ENCODE measurements around the gene CCDC141. TPM values are rescaled to one million over a fixed set of nuclear protein-coding genes. Genes with fewer than 3 reads are reported as not detected.

Gene CCDC141
- total RNA-seq, 2 experiments from 2014 or later, result 2.6 TPM

GRCh38 chr2:178909507-178909906, 140.4 kb downstream of the CCDC141 start:
- CTCF ChIA-PET, result interaction anchor here (0.5 to 2.1 kb wide), 4 partner anchors 13 to 220 kb away, joined by 4 to 10 read pairs (median 4); no protein-coding TSS in a partner anchor
- H3K4me1 Mint-ChIP-seq, result peaks cover 9% of the 10 kb centered on the region
- no peak overlapping the region for H3K4me3 Mint-ChIP-seq
- no peaks in the 10 kb centered on the region for H3K36me3 Mint-ChIP-seq (ENCODE audit: low read depth)
- DNase-seq, result no peak
- peaks cover 7% of the 10 kb centered on the region for H3K27me3 Mint-ChIP-seq
- no peaks in the 10 kb centered on the region for H3K9me3 Mint-ChIP-seq
- H3K27ac Mint-ChIP-seq, result no peak overlapping the region
- POLR2A ChIA-PET, result no interaction called here

- Mint-ChIP-seq H3K4me1 (peaks cover 7% of the 10 kb centered on the region), H3K27me3 (peaks cover 6% of the 10 kb centered on the region), H3K4me3 (no peak overlapping the region), H3K9me3 (no peaks in the 10 kb centered on the region), H3K27ac (no peak overlapping the region), H3K36me3 (ENCODE audit: low read depth) (no peaks in the 10 kb centered on the region)
- DNase-seq, result no peak
- CTCF ChIA-PET, result interaction anchor here (1.5 to 2.1 kb wide), 3 partner anchors 17 to 221 kb away, joined by 4 to 10 read pairs (median 4); no protein-coding TSS in a partner anchor
- POLR2A ChIA-PET, result no interaction called here
Observed at GRCh38 chr2:178908810-178909209, 141.1 kb downstream of the CCDC141 start.

DNA sequence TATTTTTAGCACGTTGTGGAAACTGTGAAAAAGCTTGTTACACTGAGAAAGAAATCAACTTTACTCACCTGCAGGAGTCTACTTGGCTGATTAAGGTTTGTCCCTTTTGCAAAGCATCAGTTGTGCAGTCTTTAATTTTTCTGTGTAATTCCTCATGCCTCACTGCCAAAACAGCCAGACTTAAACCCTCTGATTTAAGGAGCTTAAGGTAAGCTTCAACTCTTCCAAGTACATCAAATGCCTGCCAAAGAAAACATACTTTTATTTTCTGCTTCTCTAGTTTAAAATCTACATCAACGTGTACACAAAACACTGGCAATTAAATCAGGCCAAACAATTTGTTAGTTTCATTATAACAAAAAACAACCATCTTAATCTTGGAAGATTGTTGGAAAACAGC, 144.7 kb downstream of the CCDC141 start:
- H3K4me3 Mint-ChIP-seq, result no peak overlapping the region
- H3K27me3 Mint-ChIP-seq, result peaks cover 6% of the 10 kb centered on the region
- H3K9me3 Mint-ChIP-seq, result no peaks in the 10 kb centered on the region
- ChIA-PET POLR2A (no interaction called here), CTCF (interaction anchor here (1.0 kb wide), 1 partner anchor 115 kb away, joined by 4 read pairs; no protein-coding TSS in a partner anchor)
- DNase-seq, result no peak
- no peaks in the 10 kb centered on the region for H3K4me1 Mint-ChIP-seq
- no peaks in the 10 kb centered on the region for H3K36me3 Mint-ChIP-seq (ENCODE audit: low read depth)
- H3K27ac Mint-ChIP-seq, result no peak overlapping the region

DNA sequence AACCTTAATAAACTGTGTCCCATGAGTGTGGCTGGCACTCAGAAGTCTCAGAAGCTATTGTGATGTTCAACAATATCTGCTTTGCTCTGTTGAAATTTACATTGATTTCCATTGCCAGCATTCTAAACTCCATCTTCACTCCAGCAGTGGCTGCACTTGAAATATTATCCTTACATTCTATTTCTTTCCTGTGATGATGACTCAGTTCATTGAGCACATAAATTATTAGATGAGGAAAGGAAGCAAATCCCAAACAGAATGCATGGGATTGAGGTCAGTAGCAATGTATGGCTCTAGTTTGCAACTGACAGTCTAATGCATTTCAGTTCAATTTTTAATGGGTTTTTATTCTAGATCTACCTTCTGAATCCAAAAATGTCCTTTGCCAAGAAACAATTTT, 150.3 kb downstream of the CCDC141 start:
- H3K36me3 Mint-ChIP-seq (ENCODE audit: low read depth), result no peaks in the 10 kb centered on the region
- no peaks in the 10 kb centered on the region for H3K9me3 Mint-ChIP-seq
- H3K27ac Mint-ChIP-seq, result no peak overlapping the region
- ChIA-PET POLR2A (no interaction called here), CTCF (interaction anchor here (1.7 kb wide), 1 partner anchor 9 kb away, joined by 9 read pairs; no protein-coding TSS in a partner anchor)
- peaks cover 7% of the 10 kb centered on the region for H3K27me3 Mint-ChIP-seq
- no peak overlapping the region for H3K4me3 Mint-ChIP-seq
- H3K4me1 Mint-ChIP-seq, result no peaks in the 10 kb centered on the region
- no peak for DNase-seq

DNA sequence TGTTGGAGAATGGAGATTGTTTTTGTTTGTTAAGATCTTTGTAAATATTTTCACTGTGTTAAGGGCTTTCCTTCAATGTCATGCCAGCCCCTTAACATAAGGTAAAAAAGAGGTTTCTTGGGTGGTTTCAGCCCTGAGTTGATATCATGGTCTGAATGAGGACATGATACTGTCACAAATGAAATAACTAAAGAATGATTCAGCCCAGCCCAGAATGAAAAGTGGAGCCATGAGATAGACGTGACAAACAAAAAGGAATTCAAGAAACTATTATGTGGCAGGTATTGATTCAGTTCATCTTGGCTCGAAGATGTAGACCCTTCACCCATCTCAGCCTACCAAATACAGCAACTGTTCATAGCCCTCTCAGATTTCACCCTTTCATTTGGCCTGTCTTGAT, 154.1 kb downstream of the CCDC141 start:
- H3K9me3 Mint-ChIP-seq, result no peaks in the 10 kb centered on the region
- POLR2A ChIA-PET, result no interaction called here
- CTCF ChIA-PET, result interaction anchor here (0.8 to 1.7 kb wide), 2 partner anchors 16 to 234 kb away, joined by 3 to 4 read pairs; no protein-coding TSS in a partner anchor
- no peak for DNase-seq
- no peaks in the 10 kb centered on the region for H3K36me3 Mint-ChIP-seq (ENCODE audit: low read depth)
- no peak overlapping the region for H3K27ac Mint-ChIP-seq
- peaks cover 9% of the 10 kb centered on the region for H3K27me3 Mint-ChIP-seq
- no peak overlapping the region for H3K4me3 Mint-ChIP-seq
- H3K4me1 Mint-ChIP-seq, result no peaks in the 10 kb centered on the region

DNA sequence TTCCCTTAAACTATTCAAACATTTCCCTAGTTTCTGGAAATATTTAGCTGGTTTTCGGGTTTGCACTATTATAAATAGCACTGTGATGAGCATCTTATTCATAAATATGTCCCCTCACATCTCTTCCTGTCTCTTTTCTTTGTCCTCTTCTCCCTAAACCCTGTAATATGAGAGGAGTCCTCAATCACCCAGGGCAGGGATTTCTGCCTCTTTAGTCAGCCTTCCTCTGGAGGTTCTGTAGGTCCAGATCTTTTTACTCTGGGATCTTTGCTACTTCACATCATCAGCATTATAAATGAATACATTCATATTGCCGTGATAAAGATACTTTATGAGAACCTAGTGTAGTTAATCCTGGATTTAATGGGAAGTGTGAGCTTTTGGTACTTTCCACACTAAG, 154.8 kb downstream of the CCDC141 start:
- Mint-ChIP-seq H3K4me3 (no peak overlapping the region), H3K4me1 (no peaks in the 10 kb centered on the region), H3K27me3 (peaks cover 9% of the 10 kb centered on the region), H3K9me3 (no peaks in the 10 kb centered on the region), H3K36me3 (ENCODE audit: low read depth) (no peaks in the 10 kb centered on the region), H3K27ac (no peak overlapping the region)
- POLR2A ChIA-PET, result no interaction called here
- CTCF ChIA-PET, result interaction anchor here (1.7 kb wide), 1 partner anchor 234 kb away, joined by 4 read pairs; no protein-coding TSS in a partner anchor
- no peak for DNase-seq

DNA sequence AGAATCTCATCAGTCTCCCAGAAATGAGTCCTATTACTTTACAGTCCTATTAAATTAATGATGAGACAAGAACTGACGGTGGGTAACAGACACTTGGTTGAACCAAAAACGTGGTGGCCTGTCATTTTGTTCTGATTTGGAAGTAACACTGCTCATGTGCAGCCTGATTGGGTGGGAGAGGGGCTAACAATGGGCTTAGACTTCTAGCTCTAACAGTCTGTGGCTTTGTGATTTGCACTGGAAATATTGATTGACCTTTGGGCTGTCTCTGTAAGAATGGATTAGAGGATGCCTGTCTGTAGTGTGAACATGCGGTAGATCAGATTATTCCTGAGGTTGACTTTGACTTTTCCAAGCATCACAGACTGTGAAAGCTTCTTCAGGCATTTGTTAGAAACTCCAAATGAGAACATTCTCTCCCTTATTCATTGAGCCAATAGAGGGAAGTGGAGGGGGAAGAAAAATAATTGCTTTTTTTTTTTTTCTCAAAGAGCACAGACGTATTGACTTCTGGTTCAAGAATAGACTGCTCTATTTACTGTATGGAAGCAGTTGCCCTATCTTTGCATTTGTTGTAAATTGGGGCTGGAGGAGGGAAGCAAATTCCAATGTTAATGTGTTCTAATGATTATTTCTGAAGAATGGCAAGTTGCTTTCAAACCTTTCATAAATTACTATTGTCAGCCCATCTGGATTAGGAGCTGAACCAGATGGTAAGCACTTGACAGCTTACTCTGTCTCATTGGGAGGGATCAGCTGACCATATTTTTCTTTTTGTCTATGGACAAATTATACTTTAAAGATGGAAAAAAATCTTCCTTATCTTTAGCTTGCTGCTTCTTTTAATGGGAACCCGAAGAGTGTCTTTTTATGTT, 156.9 kb downstream of the CCDC141 start:
- H3K27me3 Mint-ChIP-seq, result peaks cover 9% of the 10 kb centered on the region

DNA sequence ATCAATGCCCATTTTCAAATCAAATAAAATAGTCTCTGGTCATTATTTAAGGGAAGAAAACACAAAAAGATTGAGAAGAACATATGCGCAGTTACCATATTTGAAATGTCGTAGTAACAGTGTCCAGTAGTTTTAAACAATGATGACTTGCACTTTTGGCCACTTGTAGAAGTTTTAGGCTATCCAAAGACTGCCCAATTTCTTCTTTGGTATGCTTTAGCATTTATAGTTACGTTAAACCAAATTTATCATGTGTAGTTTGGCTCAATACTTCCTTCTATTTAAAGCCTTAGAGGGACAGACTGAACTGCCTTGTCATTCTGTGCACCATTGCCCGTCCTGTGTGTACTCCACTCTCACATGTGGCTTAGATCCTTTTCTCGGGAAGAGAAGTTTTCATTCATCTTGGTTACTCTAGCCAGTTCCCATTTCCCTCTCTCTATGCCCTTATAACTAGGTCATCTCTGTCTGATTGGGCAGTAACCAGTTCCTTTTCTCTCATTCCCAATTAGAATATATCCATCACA, 157.9 kb downstream of the CCDC141 start:
- H3K4me3 Mint-ChIP-seq, result no peak overlapping the region
- peaks cover 4% of the 10 kb centered on the region for H3K27me3 Mint-ChIP-seq
- POLR2A ChIA-PET, result no interaction called here
- H3K36me3 Mint-ChIP-seq (ENCODE audit: low read depth), result no peaks in the 10 kb centered on the region
- H3K9me3 Mint-ChIP-seq, result no peaks in the 10 kb centered on the region
- no peak overlapping the region for H3K27ac Mint-ChIP-seq
- CTCF ChIA-PET, result interaction anchor here (0.7 to 2.1 kb wide), 8 partner anchors 8 to 266 kb away, joined by 3 to 14 read pairs (median 6); no protein-coding TSS in a partner anchor
- no peak for DNase-seq
- no peaks in the 10 kb centered on the region for H3K4me1 Mint-ChIP-seq

More for the DNA sequence above, 156.9 kb downstream of the CCDC141 start:
- H3K4me1 Mint-ChIP-seq, result no peaks in the 10 kb centered on the region
- DNase-seq, result no peak
- no peak overlapping the region for H3K27ac Mint-ChIP-seq
- H3K9me3 Mint-ChIP-seq, result no peaks in the 10 kb centered on the region
- no peak overlapping the region for H3K4me3 Mint-ChIP-seq
- ChIA-PET CTCF (interaction anchor here (0.7 to 2.0 kb wide), 5 partner anchors 14 to 237 kb away, joined by 3 to 9 read pairs (median 5); no protein-coding TSS in a partner anchor), POLR2A (no interaction called here)
- no peaks in the 10 kb centered on the region for H3K36me3 Mint-ChIP-seq (ENCODE audit: low read depth)

- Mint-ChIP-seq H3K4me3 (no peak overlapping the region), H3K27me3 (peaks cover 4% of the 10 kb centered on the region), H3K9me3 (no peaks in the 10 kb centered on the region), H3K27ac (no peak overlapping the region), H3K4me1 (no peaks in the 10 kb centered on the region), H3K36me3 (ENCODE audit: low read depth) (no peaks in the 10 kb centered on the region)
- ChIA-PET POLR2A (no interaction called here), CTCF (interaction anchor here (0.7 to 2.1 kb wide), 14 partner anchors 9 to 267 kb away, joined by 3 to 14 read pairs (median 4); no protein-coding TSS in a partner anchor)
- peak; percentile 62 for DNase-seq
Observed at GRCh38 chr2:178891265-178891958, 158.5 kb downstream of the CCDC141 start.

DNA sequence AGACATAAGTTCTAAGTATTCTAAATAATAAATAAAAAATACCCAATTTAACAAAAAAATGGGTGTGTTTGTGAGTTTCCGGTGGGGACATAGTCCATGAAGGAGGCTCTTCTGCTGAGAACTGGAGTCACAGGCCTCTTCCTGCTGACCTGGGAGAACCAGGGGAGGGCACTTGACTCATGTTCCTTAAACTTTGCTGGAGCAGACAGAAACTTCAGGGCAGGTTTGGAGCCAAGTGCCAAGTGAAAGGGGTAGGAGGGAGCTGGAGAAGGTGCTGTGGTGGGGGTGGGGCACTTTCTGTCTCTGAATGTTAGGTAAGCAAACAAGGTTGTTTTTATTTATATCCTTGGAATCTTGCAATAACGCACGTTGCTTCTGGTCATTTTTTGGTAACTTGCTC, 163.9 kb downstream of the CCDC141 start:
- POLR2A ChIA-PET, result no interaction called here
- Mint-ChIP-seq H3K36me3 (ENCODE audit: low read depth) (no peaks in the 10 kb centered on the region), H3K27me3 (no peaks in the 10 kb centered on the region), H3K4me1 (no peaks in the 10 kb centered on the region), H3K9me3 (no peaks in the 10 kb centered on the region), H3K27ac (no peak overlapping the region), H3K4me3 (no peak overlapping the region)
- CTCF ChIA-PET, result no interaction called here
- no peak for DNase-seq

GRCh38 chr2:178884440-178884839, 165.5 kb downstream of the CCDC141 start:
- no peaks in the 10 kb centered on the region for H3K36me3 Mint-ChIP-seq (ENCODE audit: low read depth)
- POLR2A ChIA-PET, result no interaction called here
- CTCF ChIA-PET, result interaction anchor here (0.7 kb wide), 1 partner anchor 177 kb away, joined by 3 read pairs; no protein-coding TSS in a partner anchor

GRCh38 chr2:178882666-178883440, 167.1 kb downstream of the CCDC141 start:
- peaks cover 4% of the 10 kb centered on the region for H3K27me3 Mint-ChIP-seq
- POLR2A ChIA-PET, result interaction anchor here (1.1 kb wide), 1 partner anchor 71 kb away, joined by 3 read pairs; no protein-coding TSS in a partner anchor

More at GRCh38 chr2:178884440-178884839, 165.5 kb downstream of the CCDC141 start:
- Mint-ChIP-seq H3K27me3 (peaks cover 3% of the 10 kb centered on the region), H3K4me3 (no peak overlapping the region), H3K4me1 (no peaks in the 10 kb centered on the region), H3K9me3 (no peaks in the 10 kb centered on the region), H3K27ac (no peak overlapping the region)
- no peak for DNase-seq

More at GRCh38 chr2:178882666-178883440, 167.1 kb downstream of the CCDC141 start:
- no peak for DNase-seq
- Mint-ChIP-seq H3K4me3 (no peak overlapping the region), H3K9me3 (no peaks in the 10 kb centered on the region), H3K4me1 (no peaks in the 10 kb centered on the region), H3K27ac (no peak overlapping the region), H3K36me3 (ENCODE audit: low read depth) (no peaks in the 10 kb centered on the region)
- CTCF ChIA-PET, result interaction anchor here (1.1 to 1.5 kb wide), 3 partner anchors 8 to 247 kb away, joined by 3 to 6 read pairs (median 4); no protein-coding TSS in a partner anchor
